HEK293T (cell line): ENCODE measurements around the gene STXBP4.

Experiments used
- CTCF ChIA-PET: fragments of 350-600 bp; formaldehyde crosslinking; extraction: SDS; loops from one replicate; lab custom pipeline; 2021; ENCODE audit warnings: antibody characterized with exemption, inconsistent platforms; lab: Yijun Ruan, JAX
- POLR2A ChIA-PET: fragments of 350-600 bp; formaldehyde crosslinking; extraction: SDS; loops from one replicate; lab custom pipeline; 2020; ENCODE audit warnings: antibody characterized with exemption, inconsistent platforms; lab: Yijun Ruan, JAX
- DNase-seq: peaks from one replicate; pipeline ENCODE4 v3.0.0; 2012; ENCODE audit warnings: mixed read lengths; ENCODE audit errors: extremely low spot score
- ARNT ChIP-seq: fragments of 450-650 bp; IDR thresholded peaks from 2 replicates; pipeline ENCODE4 v1.6.1; 2017; ENCODE audit warnings: mild to moderate bottlenecking
- BHLHE40 ChIP-seq: fragments of 450-650 bp; IDR thresholded peaks from 2 replicates; pipeline ENCODE4 v1.6.1; 2016; ENCODE audit warnings: mild to moderate bottlenecking, moderate library complexity, borderline replicate concordance
- CTBP1 ChIP-seq: fragments of 450-650 bp; IDR thresholded peaks from 2 replicates; pipeline ENCODE4 v1.6.1; 2016; ENCODE audit warnings: borderline replicate concordance
- ELF4 ChIP-seq: fragments of 450-650 bp; IDR thresholded peaks from 2 replicates; pipeline ENCODE4 v1.6.1; 2017; ENCODE audit warnings: antibody characterized with exemption
- FOXA1 ChIP-seq: fragments of 450-650 bp; IDR thresholded peaks from 2 replicates; pipeline ENCODE4 v1.6.1; 2016; ENCODE audit warnings: mild to moderate bottlenecking
- FOXK2 ChIP-seq: fragments of 450-650 bp; IDR thresholded peaks from 2 replicates; pipeline ENCODE4 v1.6.1; 2016; ENCODE audit warnings: mild to moderate bottlenecking
- FOXM1 ChIP-seq: fragments of 450-650 bp; IDR thresholded peaks from 2 replicates; pipeline ENCODE4 v1.6.1; 2017; ENCODE audit warnings: mild to moderate bottlenecking, borderline replicate concordance
- HDGF ChIP-seq: fragments of 450-650 bp; IDR thresholded peaks from 2 replicates; pipeline ENCODE4 v1.6.1; 2017; ENCODE audit warnings: antibody characterized with exemption, borderline replicate concordance
- L3MBTL2 ChIP-seq: fragments of 450-650 bp; conservative IDR thresholded peaks from 2 replicates; pipeline ENCODE4 v1.6.1; 2016; ENCODE audit warnings: mild to moderate bottlenecking
- LEF1 ChIP-seq: fragments of 450-650 bp; IDR thresholded peaks from 2 replicates; pipeline ENCODE4 v1.6.1; 2017; ENCODE audit warnings: mild to moderate bottlenecking, borderline replicate concordance
- NFRKB ChIP-seq: fragments of 450-650 bp; IDR thresholded peaks from 2 replicates; pipeline ENCODE4 v1.6.1; 2016; ENCODE audit warnings: mild to moderate bottlenecking, moderate library complexity
- SP1 ChIP-seq: fragments of 450-650 bp; IDR thresholded peaks from 2 replicates; pipeline ENCODE4 v1.6.1; 2017
- SUZ12 ChIP-seq: fragments of 450-650 bp; IDR thresholded peaks from 2 replicates; pipeline ENCODE4 v1.6.1; 2016; ENCODE audit warnings: mild to moderate bottlenecking
- TARDBP ChIP-seq: fragments of 450-650 bp; IDR thresholded peaks from 2 replicates; pipeline ENCODE4 v1.6.1; 2016
- ZNF384 ChIP-seq: fragments of 450-650 bp; IDR thresholded peaks from 2 replicates; pipeline ENCODE4 v1.6.1; 2016
- TF ChIP-seq, protein P1 (sequence below): fragments of 450-650 bp; IDR thresholded peaks from 2 replicates; pipeline ENCODE4 v1.6.1; 2016

STXBP4 gene

GRCh38 chr17:55053855-55054254, 85.3 kb downstream of the STXBP4 start:
- POLR2A ChIA-PET = no interaction called here
- TF ChIP-seq HDGF (no peak), FOXK2 (no peak), SP1 (no peak), CTBP1 (no peak), BHLHE40 (no peak), FOXM1 (no peak), SUZ12 (no peak), FOXA1 (no peak), L3MBTL2 (no peak), ZNF384 (no peak), ELF4 (no peak), NFRKB (no peak), LEF1 (no peak)
- TF ChIP-seq, protein P1, sequence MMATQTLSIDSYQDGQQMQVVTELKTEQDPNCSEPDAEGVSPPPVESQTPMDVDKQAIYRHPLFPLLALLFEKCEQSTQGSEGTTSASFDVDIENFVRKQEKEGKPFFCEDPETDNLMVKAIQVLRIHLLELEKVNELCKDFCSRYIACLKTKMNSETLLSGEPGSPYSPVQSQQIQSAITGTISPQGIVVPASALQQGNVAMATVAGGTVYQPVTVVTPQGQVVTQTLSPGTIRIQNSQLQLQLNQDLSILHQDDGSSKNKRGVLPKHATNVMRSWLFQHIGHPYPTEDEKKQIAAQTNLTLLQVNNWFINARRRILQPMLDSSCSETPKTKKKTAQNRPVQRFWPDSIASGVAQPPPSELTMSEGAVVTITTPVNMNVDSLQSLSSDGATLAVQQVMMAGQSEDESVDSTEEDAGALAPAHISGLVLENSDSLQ = no peak
- DNase-seq = no peak
- CTCF ChIA-PET = no interaction called here

DNA sequence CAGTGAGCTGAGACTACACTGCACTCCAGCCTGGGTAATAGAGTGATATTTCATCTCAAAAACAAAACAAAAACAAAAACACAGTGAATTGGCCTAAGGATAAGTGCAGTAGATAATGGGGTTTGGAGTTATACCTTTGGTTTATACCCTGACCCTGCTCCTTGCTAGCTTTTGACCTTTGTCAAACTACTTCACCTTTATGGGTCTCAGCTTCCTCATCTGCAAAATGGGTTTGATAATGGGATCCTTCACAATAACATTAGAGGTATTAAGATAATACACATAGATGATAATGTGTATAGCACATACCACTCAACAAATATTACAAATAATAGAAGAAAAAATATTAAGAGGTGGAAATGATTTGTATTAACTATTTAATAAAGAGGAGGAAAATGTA, 85.9 kb downstream of the STXBP4 start:
- ChIA-PET CTCF (no interaction called here), POLR2A (no interaction called here)
- DNase-seq = no peak
- TF ChIP-seq HDGF (no peak), NFRKB (no peak), ELF4 (no peak), LEF1 (no peak), CTBP1 (no peak)

DNA sequence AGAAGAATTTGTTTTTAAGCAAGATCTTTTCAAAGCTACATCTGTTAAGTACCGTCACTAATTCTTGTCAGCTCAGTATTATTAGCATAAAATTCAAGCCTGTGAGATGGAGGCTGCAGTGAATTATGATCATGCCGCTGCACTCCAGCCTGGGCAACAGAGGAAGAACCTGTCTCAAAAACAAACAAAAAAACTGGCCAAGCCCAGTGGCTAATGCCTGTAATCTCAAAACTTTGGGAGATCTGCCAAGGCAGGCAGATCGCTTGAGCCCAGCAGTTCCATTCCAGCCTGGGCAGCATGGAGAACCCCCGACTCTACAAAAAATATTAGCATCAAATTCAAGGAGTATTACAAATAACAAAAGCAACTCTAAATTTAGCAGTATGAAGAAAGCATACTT, 88.0 kb downstream of the STXBP4 start:
- POLR2A ChIA-PET = no interaction called here
- CTCF ChIA-PET = no interaction called here
- no peak for TF ChIP-seq SUZ12
- TF ChIP-seq L3MBTL2 = no peak
- no peak for TF ChIP-seq CTBP1
- no peak for TF ChIP-seq LEF1
- TF ChIP-seq SP1 = no peak
- no peak for DNase-seq

DNA sequence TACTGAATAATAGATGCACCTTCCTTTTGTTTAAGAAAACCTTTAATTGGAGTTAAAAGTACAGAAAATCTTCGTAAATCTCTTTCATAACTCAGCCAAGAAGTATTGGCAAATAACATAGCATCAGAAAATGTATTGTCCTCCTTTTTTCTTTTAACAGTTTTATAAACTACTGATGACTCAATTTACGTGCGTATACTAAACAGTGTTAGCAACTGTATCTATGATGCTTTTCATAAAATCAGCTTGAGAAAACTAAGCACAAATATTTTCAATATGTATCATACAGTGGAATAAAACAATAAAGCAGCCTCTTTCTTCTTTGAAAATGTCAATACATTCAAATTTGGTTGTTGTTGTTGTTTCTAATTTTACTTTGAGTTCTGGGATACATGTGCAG, 88.6 kb downstream of the STXBP4 start:
- TF ChIP-seq NFRKB = no peak
- no peak for TF ChIP-seq L3MBTL2
- no peak for TF ChIP-seq ZNF384
- TF ChIP-seq SUZ12 = no peak
- TF ChIP-seq HDGF = no peak
- CTCF ChIA-PET = no interaction called here
- POLR2A ChIA-PET = no interaction called here
- no peak for DNase-seq

- DNase-seq = no peak
- ChIA-PET POLR2A (no interaction called here), CTCF (no interaction called here)
- TF ChIP-seq TARDBP (no peak), NFRKB (no peak), L3MBTL2 (no peak), CTBP1 (no peak), FOXM1 (no peak), BHLHE40 (no peak), LEF1 (no peak), SUZ12 (no peak), SP1 (no peak), ARNT (no peak), ZNF384 (no peak)
- TF ChIP-seq, protein P1 = no peak
Observed at GRCh38 chr17:55059724-55060123, 91.2 kb downstream of the STXBP4 start.

DNA sequence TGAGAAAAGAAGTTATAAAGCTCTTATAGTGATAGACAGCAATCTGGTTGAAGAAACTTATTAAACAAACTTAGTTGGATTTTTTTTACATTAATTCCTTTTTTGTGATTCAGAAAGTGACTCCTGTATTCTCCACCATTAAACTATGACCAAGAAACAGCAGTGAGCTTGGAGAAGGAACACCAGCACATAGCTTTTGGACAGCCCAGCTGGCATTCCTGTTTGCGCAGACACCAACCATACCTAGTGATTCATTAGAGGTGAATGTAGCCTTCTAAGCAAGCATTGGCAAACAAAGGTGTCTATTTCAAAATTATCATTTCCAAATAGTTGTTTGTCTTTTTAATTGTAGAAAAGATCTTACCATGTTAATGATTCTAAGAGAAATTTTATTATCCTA, 94.4 kb downstream of the STXBP4 start:
- CTCF ChIA-PET = no interaction called here
- no peak for TF ChIP-seq SP1
- TF ChIP-seq HDGF = no peak
- TF ChIP-seq TARDBP = no peak
- TF ChIP-seq, protein P1 = no peak
- TF ChIP-seq ARNT = no peak
- TF ChIP-seq LEF1 = no peak
- no peak for TF ChIP-seq SUZ12
- no peak for TF ChIP-seq FOXM1
- TF ChIP-seq FOXA1 = no peak
- no peak for TF ChIP-seq FOXK2
- no peak for TF ChIP-seq BHLHE40
- no peak for TF ChIP-seq ELF4
- POLR2A ChIA-PET = no interaction called here
- no peak for DNase-seq
